GM21723 (cell line): Measurements from ENCODE around the gene PRLR.

Source experiments
- ATAC-seq: cut with Tn5 transposase; IDR thresholded peaks from one replicate; pipeline ENCODE4 v1.9.1; 2021; ENCODE audit warnings: mild to moderate bottlenecking, moderate library complexity; ENCODE audit not compliant: unreplicated experiment

PRLR gene

GRCh38 chr5:35236770-35237169, 6.5 kb upstream of the PRLR start:
- no peak for ATAC-seq

DNA sequence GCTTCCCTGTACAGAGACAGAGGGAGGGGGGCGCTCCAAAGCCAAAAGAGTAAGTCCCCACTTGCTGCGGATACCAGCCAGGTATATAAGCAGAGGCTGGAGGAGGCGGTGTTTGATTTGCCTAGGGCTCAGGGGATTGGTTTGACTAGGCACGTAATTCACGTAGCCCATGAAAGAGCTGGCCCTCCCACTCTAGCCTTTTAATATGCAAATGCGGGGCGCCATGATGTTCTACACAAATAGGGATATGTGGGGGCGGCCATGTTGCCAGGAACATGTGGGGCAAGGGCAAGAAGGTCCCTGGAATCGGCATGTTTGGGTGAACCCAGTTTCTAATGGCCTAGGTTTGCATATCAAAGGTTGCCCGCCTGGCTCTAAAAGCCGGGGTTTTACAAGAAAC, 3.3 kb upstream of the PRLR start:
- no peak for ATAC-seq

DNA sequence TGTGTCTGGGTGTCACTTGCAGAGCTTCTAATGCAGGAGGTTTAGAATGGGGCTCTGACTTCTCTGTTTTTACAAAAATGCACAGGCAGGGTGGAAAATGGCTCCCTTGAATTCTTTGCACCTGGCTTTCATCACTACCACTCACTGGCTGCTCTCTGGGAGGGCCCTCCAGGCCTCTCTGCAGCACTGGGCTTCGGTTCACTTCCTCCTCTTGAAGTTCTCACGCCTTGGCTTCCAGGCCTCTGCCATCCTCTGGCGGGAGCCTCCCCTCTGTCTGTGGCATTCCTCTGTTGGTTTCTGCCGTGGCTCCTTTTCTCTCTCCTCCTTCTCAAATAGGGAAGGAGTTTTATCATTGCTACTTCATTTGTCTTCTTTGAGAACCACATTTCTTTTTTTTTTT, 2.8 kb upstream of the PRLR start:
- ATAC-seq, result no peak

- ATAC-seq, result no peak
These were observed 1.8 kb upstream of the PRLR start for GRCh38 chr5:35232124-35232523.

- peak; percentile 70 for ATAC-seq
These were observed 930 bp downstream of the PRLR start for GRCh38 chr5:35229076-35230037.

DNA sequence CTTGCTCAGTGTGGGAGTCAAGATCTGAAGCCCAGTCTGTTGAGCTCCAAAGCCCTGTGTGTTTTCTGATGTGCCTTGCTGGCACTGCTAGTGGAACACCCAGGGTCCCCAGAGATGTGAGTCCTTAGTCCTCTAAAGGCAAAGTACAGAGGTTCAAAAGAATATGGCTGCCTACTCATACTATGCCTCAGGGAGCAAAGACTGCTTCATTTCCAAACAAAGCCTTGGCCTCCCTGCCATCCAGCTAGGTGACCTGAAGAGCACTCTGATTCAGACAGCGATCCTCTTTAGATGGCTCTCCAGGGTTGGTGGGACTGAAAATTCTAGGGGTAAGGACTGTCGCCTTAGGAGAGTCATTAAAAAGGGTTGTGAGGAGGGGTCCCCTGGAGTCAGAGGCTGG, 2.0 kb downstream of the PRLR start:
- no peak for ATAC-seq

- no peak for ATAC-seq
These were observed 2.6 kb downstream of the PRLR start for GRCh38 chr5:35227720-35228119.

DNA sequence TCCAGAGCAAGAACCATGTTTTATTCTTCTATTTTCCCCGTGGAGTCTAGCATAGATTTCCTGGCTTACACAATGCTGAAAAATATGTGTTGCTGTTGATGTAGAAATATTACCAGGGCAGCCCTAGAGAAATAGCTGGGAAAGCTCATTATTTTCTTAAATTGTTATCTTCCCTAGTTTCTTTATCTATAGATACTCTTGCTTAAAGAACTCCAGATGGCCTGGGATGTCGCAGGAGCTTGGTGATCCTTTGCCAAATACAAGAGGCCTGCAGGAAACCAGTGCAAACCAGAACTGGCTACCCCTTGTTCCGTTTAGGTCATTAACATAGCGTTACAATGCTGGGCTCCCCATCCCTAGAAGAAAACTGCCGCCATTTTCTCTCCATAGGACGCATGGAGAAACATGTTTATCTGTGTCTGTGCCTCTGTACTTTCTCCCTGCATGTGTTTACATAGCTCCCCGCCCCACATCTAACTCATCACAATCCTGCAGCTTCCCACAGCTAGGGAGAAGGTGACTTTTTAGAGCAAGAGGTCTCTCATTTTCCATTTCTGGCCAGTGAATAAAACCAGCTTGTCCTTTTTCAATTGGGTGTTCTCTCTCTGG, 6.4 kb downstream of the PRLR start:
- ATAC-seq, result no peak

DNA sequence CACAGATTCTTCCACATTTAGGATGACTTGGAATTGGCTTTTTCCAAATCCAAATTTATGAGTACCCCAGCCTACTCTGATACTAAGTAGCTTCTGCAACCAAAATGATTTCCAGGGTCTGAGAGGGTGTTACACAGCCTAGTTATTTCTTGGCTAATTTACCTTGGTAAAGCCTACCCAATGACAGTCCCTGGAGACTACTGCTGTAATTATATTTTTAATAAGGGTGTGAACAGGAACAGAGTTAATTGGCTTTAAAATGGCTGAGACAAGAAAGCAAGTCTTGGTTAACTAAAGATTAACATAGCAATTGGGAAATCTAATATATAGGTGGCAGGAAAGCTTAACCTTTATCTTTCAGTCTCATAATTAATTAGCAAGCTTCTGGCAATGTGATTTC, 9.3 kb downstream of the PRLR start:
- no peak for ATAC-seq

GRCh38 chr5:35218981-35219380, 11.3 kb downstream of the PRLR start:
- ATAC-seq, result no peak

DNA sequence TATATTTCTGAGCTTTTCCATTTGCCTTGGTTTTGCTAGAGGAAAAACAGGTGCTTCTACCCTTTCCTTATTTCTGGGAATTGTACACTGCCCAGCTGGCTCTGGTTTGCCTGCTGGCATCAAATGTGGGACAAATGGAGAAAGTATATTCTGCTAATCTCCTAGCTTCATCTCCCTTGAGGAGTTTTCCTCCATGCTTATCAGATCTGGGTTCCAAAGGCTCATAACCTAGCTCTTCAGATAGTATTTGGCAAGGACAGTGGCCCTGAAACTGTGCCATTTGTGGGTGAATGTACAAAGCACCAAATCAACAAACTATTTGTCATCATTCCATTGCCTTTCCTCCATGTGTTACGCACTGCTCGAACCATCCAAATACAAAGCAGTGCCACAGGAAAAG, 16.2 kb downstream of the PRLR start:
- no peak for ATAC-seq

GRCh38 chr5:35213608-35214007, 16.7 kb downstream of the PRLR start:
- no peak for ATAC-seq

DNA sequence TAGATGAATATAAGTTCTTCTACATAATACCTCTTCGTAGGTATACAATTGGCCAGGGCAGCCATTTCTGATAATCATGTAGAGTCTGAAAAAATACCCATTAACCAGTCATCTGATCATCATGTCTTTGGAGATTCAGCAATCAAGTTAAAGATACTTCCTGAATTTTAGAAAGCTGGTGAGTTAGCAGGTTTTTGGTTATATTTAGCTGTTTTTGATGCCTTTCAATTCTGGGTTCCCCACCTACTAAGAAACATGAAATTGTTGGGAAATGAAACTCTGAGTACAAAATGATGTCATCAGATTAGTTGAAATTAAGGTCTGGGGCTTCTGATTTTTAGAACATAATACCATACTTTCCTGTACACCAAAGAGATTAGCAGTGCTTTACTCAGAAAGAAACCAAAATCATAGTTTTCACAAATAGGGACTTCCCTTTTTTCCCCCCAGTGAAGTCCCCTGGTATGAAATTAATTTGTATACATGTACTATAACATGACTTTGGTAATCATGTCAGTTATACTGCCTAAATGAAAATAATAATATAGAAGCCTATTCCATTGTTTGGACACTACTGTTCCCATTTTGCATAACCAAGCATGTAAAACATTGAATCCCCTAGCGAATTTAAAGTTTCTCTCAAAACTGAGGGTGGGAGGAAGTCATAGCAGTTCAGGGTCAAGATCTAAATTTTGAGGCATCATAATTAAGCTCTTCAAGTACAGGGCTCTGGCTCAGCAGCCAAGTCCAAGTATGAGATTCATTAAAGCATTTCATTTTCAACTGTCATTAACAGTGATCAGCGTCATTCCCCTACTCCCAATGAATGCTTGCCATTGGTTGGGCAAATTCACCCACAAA, 17.9 kb downstream of the PRLR start:
- peak; percentile 87 for ATAC-seq

GRCh38 chr5:35209862-35210261, 20.4 kb downstream of the PRLR start:
- ATAC-seq, result no peak

- no peak for ATAC-seq
These were observed 24.7 kb downstream of the PRLR start for GRCh38 chr5:35205606-35206005.

DNA sequence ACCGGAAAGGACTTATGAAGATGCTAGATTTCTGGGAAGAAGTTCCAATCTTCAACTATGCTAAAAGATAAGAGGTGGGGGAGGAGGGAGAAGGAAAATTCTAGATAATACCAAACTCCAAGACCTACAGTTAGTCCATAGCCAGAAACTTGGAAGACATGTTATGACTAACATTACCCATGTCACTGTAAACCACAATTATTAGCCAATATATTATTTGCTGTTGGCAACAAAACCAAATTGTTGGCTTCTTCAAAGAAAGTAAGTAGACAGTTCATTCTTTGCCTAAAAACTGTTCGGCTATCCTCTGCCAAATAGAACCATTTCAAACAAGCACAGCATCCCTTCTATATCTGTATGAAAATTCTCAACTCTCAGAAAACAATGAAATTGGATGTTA, 25.1 kb downstream of the PRLR start:
- ATAC-seq, result no peak

DNA sequence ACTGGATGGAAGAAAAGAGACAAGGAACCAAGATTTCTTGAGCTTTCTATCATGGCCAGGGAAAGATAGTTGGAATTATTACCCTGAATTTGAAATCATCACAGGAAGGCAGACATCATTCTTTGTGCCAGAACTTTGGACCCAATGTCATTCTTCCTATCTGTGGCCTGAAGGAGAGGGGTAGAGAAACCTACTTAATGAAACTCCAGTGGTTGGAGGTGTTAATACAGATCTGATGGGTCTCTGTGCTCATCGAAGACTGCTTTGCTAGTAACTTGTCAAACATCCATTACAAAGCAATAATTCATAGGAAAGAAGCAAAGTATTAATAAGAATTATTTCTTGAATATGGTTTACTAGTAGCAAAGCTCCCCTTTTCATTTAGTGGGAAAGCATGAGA, 26.9 kb downstream of the PRLR start:
- ATAC-seq, result no peak

GRCh38 chr5:35202319-35203111, 27.8 kb downstream of the PRLR start:
- ATAC-seq, result no peak

DNA sequence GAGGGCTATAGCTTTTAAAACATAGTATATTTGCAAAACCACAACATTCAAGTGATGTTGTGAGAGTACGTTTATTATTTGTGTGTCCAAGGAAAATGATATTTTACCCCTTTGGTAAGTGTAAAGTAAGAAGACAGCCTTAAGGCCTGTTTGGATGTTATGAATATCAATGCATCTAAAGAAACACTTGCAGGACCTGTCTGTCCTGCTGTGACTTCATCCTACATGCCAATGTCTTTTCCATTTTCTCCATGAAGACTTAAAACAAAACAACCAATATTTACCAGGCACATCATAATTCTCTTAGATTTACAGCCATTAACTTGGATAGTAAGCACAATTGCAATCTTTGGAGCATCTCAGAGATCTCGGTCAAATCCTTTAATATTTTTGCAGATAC, 29.0 kb downstream of the PRLR start:
- no peak for ATAC-seq

GRCh38 chr5:35199886-35200285, 30.4 kb downstream of the PRLR start:
- ATAC-seq, result no peak

- no peak for ATAC-seq
These were observed 31.6 kb downstream of the PRLR start for GRCh38 chr5:35198686-35199085.
